CD14-positive monocyte (primary cell): ENCODE measurements around the gene DZIP1. TPM values are rescaled to one million over a fixed set of nuclear protein-coding genes. Genes with fewer than 3 reads are reported as not detected.

Experiments used
- DNase-seq, 3 donors: peaks; one replicate each; pipeline ENCODE4 v3.0.0-alpha.2; 2011 to 2022
- H2AFZ ChIP-seq: 2 replicates; pipeline ENCODE4 v1.6.0; 2012; ENCODE audit warnings: mild to moderate bottlenecking, low read depth, low read length, inconsistent platforms; ENCODE audit not compliant: insufficient read depth, poor library complexity, severe bottlenecking
- H3K27ac ChIP-seq, 2 donors: 1 replicate in 1 of 2; 2 replicates in 1 of 2; pipeline ENCODE4 v1.5.1; 2012 to 2013; ENCODE audit warnings: low read length in 2 of 2, control low read depth in 1 of 2, inconsistent platforms in 1 of 2, low read depth in 1 of 2, mild to moderate bottlenecking in 1 of 2
- H3K27me3 ChIP-seq, 2 donors: one replicate each; pipeline versions ENCODE4 v1.6.0 to v1.6.1; 2011 to 2013; ENCODE audit warnings: low read length in 2 of 2; ENCODE audit not compliant: control insufficient read depth in 2 of 2, insufficient read depth in 2 of 2
- H3K36me3 ChIP-seq, 2 donors: replicated peaks in 1 of 2; 1 replicate in 1 of 2; 2 replicates in 1 of 2; pipeline versions ENCODE4 v1.5.1 to v1.6.1; 2012 to 2013; ENCODE audit warnings: low read length in 2 of 2, control low read depth in 1 of 2, inconsistent platforms in 1 of 2, mild to moderate bottlenecking in 1 of 2; ENCODE audit not compliant: insufficient read depth in 2 of 2, control insufficient read depth in 1 of 2
- H3K4me1 ChIP-seq, 2 donors: 1 replicate in 1 of 2; 2 replicates in 1 of 2; pipeline versions ENCODE4 v1.5.1 to v1.6.1; 2012 to 2013; ENCODE audit warnings: low read length in 2 of 2, control low read depth in 1 of 2, inconsistent platforms in 1 of 2, mild to moderate bottlenecking in 1 of 2, moderate library complexity in 1 of 2; ENCODE audit not compliant: insufficient read depth in 2 of 2, control insufficient read depth in 1 of 2
- H3K4me2 ChIP-seq: replicated peaks from 2 replicates; pipeline ENCODE3; 2012; ENCODE audit warnings: low read length, moderate library complexity, mild to moderate bottlenecking; ENCODE audit not compliant: poor library complexity, severe bottlenecking; ENCODE audit errors: extremely low read depth
- H3K4me3 ChIP-seq, 3 experiments: fragments of 200-600 bp in 1 of 3; sonication (generic) in 1 of 3; replicated peaks in 1 of 3; 1 replicate in 2 of 3; 2 replicates in 1 of 3; pipeline ENCODE4 v1.5.1; 2011 to 2013; ENCODE audit warnings: low read length in 3 of 3, mild to moderate bottlenecking in 3 of 3, control low read depth in 2 of 3, low read depth in 2 of 3, inconsistent platforms in 1 of 3, moderate library complexity in 1 of 3
- H3K79me2 ChIP-seq: 2 replicates; pipeline ENCODE4 v1.6.0; 2012; ENCODE audit warnings: mild to moderate bottlenecking, control low read depth, inconsistent platforms, low read length, moderate library complexity; ENCODE audit not compliant: insufficient read depth
- H3K9ac ChIP-seq: 2 replicates; pipeline ENCODE4 v1.6.0; 2017; ENCODE audit warnings: low read length, mild to moderate bottlenecking; ENCODE audit not compliant: insufficient read depth, poor library complexity, severe bottlenecking
- H3K9me3 ChIP-seq, 2 donors: replicated peaks in 1 of 2; 1 replicate in 1 of 2; 2 replicates in 1 of 2; pipeline versions ENCODE4 v1.5.1 to v1.6.1; 2012 to 2013; ENCODE audit warnings: low read length in 2 of 2, control low read depth in 1 of 2; ENCODE audit not compliant: control insufficient read depth in 1 of 2, insufficient read depth in 1 of 2
- H4K20me1 ChIP-seq: 2 replicates; pipeline ENCODE4 v1.6.0; 2012; ENCODE audit warnings: mild to moderate bottlenecking, low read length, control low read depth, moderate library complexity; ENCODE audit not compliant: insufficient read depth
- H3K27ac Mint-ChIP-seq, 7 donors: one replicate each; pipeline ENCODE4 v1.8.0; 2020; ENCODE audit warnings: mild to moderate bottlenecking in 7 of 7, mixed read lengths in 7 of 7, moderate library complexity in 6 of 7, inconsistent platforms in 2 of 7
- H3K27me3 Mint-ChIP-seq, 3 donors: one replicate each; pipeline ENCODE4 v1.8.0; 2021 to 2022; ENCODE audit warnings: low read depth in 3 of 3, mild to moderate bottlenecking in 3 of 3, mixed read lengths in 3 of 3, moderate library complexity in 3 of 3, inconsistent platforms in 1 of 3
- H3K36me3 Mint-ChIP-seq, 2 donors: one replicate each; pipeline ENCODE4 v1.8.0; 2020; ENCODE audit warnings: mixed read lengths in 2 of 2, inconsistent platforms in 1 of 2, mild to moderate bottlenecking in 1 of 2
- H3K4me1 Mint-ChIP-seq: one replicate; pipeline ENCODE4 v1.8.0; 2020; ENCODE audit warnings: mild to moderate bottlenecking, mixed read lengths
- H3K4me3 Mint-ChIP-seq, 2 donors: one replicate each; pipeline ENCODE4 v1.8.0; 2020; ENCODE audit warnings: mild to moderate bottlenecking in 2 of 2, mixed read lengths in 2 of 2, moderate library complexity in 1 of 2
- H3K9me3 Mint-ChIP-seq, 7 donors: one replicate each; pipeline ENCODE4 v1.8.0; 2020 to 2022; ENCODE audit warnings: mixed read lengths in 7 of 7, mild to moderate bottlenecking in 6 of 7, moderate library complexity in 6 of 7, inconsistent platforms in 2 of 7
- CTCF ChIP-seq: fragments of 200-600 bp; IDR thresholded peaks from one replicate; pipeline ENCODE4 v1.8.0; 2022; ENCODE audit warnings: antibody characterized with exemption, mild to moderate bottlenecking
- WGBS: methylation state at CpG from one replicate; pipeline ENCODE4 v1.1.5; 2013; ENCODE audit warnings: missing lambda C conversion rate; ENCODE audit not compliant: insufficient coverage; 5-methylcytosine and 5-hydroxymethylcytosine counted together
- intact Hi-C, 2 donors: fragments of 100-400 bp; cut with micrococcal nuclease; formaldehyde crosslinking; loops; one replicate each; pipeline versions ENCODE4 v1.15.0 to v1.15.1; 2023
- polyA plus RNA-seq, 3 donors: library from polyadenylated mRNA; depleted of rRNA in 1 of 3; unstranded in 2 of 3; stranded (reverse) in 1 of 3; fragments of 300-500 nt in 2 of 3; fragments of >200 nt in 1 of 3; fragmentation: Illumina TruSeq in 2 of 3; gene quantifications; 1 replicate in 2 of 3; 2 replicates in 1 of 3; pipeline ENCODE4 v1.2.3, GENCODE V29; 2012 to 2021

DZIP1 gene
- polyA plus RNA-seq, 3 donors, result not detected

- no peak for TF ChIP-seq CTCF
- Histone ChIP-seq H3K4me3 (peak overlapping the region; percentile 2 to 64 (median 25)), H3K4me2 (peak overlapping the region; percentile 73), H2AFZ (no peak overlapping the region), H3K27me3 (no peaks in the 10 kb centered on the region), H3K4me1 (peaks cover 13 to 15% of the 10 kb centered on the region in 2 donors), H3K9ac (peak overlapping the region; percentile 7), H3K27ac (peak overlapping the region in 1 of 2 donors; percentile 81), H3K79me2 (no peaks in the 10 kb centered on the region), H3K36me3 (no peaks in the 10 kb centered on the region), H4K20me1 (no peaks in the 10 kb centered on the region), H3K9me3 (no peaks in the 10 kb centered on the region)
- Mint-ChIP-seq H3K4me1 (peaks cover 17% of the 10 kb centered on the region), H3K36me3 (no peaks in the 10 kb centered on the region), H3K4me3 (peak overlapping the region; percentile 40 to 87), H3K27me3 (no peaks in the 10 kb centered on the region), H3K9me3 (peaks cover 0 to 7% (median 0%) of the 10 kb centered on the region in 7 donors), H3K27ac (peak overlapping the region; percentile 71 to 88 (median 78))
- 0% methylated on average over 3 of the region's 5 CpGs for WGBS
- peak; percentile 71 to 89 (median 84) for DNase-seq
- intact Hi-C loops, result no loop called here
These were observed 79.7 kb downstream of the DZIP1 start for GRCh38 chr13:95564733-95565291.

- Histone ChIP-seq H2AFZ (no peak overlapping the region), H3K27ac (peak overlapping the region in 1 of 2 donors; percentile 81), H4K20me1 (no peaks in the 10 kb centered on the region), H3K9ac (peak overlapping the region; percentile 7), H3K27me3 (no peaks in the 10 kb centered on the region), H3K4me1 (peaks cover 13 to 15% of the 10 kb centered on the region in 2 donors), H3K9me3 (no peaks in the 10 kb centered on the region), H3K4me2 (peak overlapping the region; percentile 73), H3K36me3 (no peaks in the 10 kb centered on the region), H3K79me2 (no peaks in the 10 kb centered on the region), H3K4me3 (peak overlapping the region in 1 of 3 experiments; percentile 64)
- WGBS, result 100% methylated on average over 1 of the region's 3 CpGs
- intact Hi-C loops, result no loop called here
- H3K9me3 Mint-ChIP-seq, result peaks cover 0 to 7% (median 0%) of the 10 kb centered on the region in 7 donors
- H3K27ac Mint-ChIP-seq, result peak overlapping the region; percentile 71 to 88 (median 77)
- DNase-seq, result no peak
- TF ChIP-seq CTCF, result no peak
- no peaks in the 10 kb centered on the region for H3K36me3 Mint-ChIP-seq
- peaks cover 17% of the 10 kb centered on the region for H3K4me1 Mint-ChIP-seq
- no peak overlapping the region for H3K4me3 Mint-ChIP-seq
- no peaks in the 10 kb centered on the region for H3K27me3 Mint-ChIP-seq
These were observed 80.4 kb downstream of the DZIP1 start for GRCh38 chr13:95564091-95564490.
